ENCODE results near the gene ENOX1.

- TF ChIP-seq, protein P1, sequence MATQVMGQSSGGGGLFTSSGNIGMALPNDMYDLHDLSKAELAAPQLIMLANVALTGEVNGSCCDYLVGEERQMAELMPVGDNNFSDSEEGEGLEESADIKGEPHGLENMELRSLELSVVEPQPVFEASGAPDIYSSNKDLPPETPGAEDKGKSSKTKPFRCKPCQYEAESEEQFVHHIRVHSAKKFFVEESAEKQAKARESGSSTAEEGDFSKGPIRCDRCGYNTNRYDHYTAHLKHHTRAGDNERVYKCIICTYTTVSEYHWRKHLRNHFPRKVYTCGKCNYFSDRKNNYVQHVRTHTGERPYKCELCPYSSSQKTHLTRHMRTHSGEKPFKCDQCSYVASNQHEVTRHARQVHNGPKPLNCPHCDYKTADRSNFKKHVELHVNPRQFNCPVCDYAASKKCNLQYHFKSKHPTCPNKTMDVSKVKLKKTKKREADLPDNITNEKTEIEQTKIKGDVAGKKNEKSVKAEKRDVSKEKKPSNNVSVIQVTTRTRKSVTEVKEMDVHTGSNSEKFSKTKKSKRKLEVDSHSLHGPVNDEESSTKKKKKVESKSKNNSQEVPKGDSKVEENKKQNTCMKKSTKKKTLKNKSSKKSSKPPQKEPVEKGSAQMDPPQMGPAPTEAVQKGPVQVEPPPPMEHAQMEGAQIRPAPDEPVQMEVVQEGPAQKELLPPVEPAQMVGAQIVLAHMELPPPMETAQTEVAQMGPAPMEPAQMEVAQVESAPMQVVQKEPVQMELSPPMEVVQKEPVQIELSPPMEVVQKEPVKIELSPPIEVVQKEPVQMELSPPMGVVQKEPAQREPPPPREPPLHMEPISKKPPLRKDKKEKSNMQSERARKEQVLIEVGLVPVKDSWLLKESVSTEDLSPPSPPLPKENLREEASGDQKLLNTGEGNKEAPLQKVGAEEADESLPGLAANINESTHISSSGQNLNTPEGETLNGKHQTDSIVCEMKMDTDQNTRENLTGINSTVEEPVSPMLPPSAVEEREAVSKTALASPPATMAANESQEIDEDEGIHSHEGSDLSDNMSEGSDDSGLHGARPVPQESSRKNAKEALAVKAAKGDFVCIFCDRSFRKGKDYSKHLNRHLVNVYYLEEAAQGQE (IDR thresholded peaks at IDR 0.05) = no peak
- TF ChIP-seq EP300 (IDR thresholded peaks at IDR 0.05) = no peak
Observed at GRCh38 chr13:43354153-43354945, 432.4 kb downstream of the ENOX1 start.
